Measurements from ENCODE around the gene PXDN. TPM values are rescaled to one million over a fixed set of nuclear protein-coding genes. Genes with fewer than 3 reads are reported as not detected.

PXDN gene
- total and polyA plus RNA-seq, 2 of the 13 experiments (the other 11 are each of a cell fraction or from before 2014, with no cell fraction given) = not detected

GRCh38 chr2:1603059-1603458 lies 141.3 kb downstream of the PXDN start:
- FAIRE-seq (no peak), ATAC-seq (no peak), DNase-seq (ENCODE audit: low spot score) (no peak)
- ChIA-PET POLR2A (no interaction called here), CTCF (ENCODE audit: low intra/inter-chr PET ratio, low total read pairs) (no interaction called here)
- Histone ChIP-seq H3K36me3 (replicated peaks in 1 of 2; ENCODE audit: control insufficient read depth in 1 of 2, insufficient read depth in 2 of 2, low read length in 2 of 2) (no peaks in the 10 kb centered on the region), H3K4me2 (ENCODE audit: low read depth, low read length) (no peak overlapping the region), H3K27me3 (ENCODE audit: control insufficient read depth in 1 of 2, insufficient read depth in 2 of 2, low read length in 2 of 2) (peaks cover 4 to 38% of the 10 kb centered on the region in 2 experiments; a peak in 4 of 5 replicates), H3K79me2 (ENCODE audit: insufficient read depth, low read length) (no peaks in the 10 kb centered on the region), H3K27ac (ENCODE audit: extremely low read length, insufficient read depth, low read length) (no peak overlapping the region), H3K9me3 (ENCODE audit: low read length) (no peaks in the 10 kb centered on the region), H2AFZ (ENCODE audit: low read length) (no peak overlapping the region), H4K20me1 (ENCODE audit: insufficient read depth, low read length) (no peaks in the 10 kb centered on the region), H3K9ac (ENCODE audit: insufficient read depth, low read depth, low read length) (no peak overlapping the region), H3K4me1 (ENCODE audit: insufficient read depth, low read length) (peaks cover 19% of the 10 kb centered on the region), H3K4me3 (replicated peaks in 1 of 3; ENCODE audit: insufficient read depth in 1 of 3, low read depth in 2 of 3, low read length in 3 of 3) (no peak overlapping the region)
- 76% methylated on average over 15 of the region's 15 CpGs for WGBS (ENCODE audit: low lambda C conversion rate)
- intact Hi-C loops (cut with micrococcal nuclease; ENCODE audit: unreplicated experiment) (no loop called here), in situ Hi-C loops (cut with HindIII; ENCODE audit: extremely low pct_ligation_motif_present, low pct_unique_long_range_greater_than_20kb) (no loop called here)
- no TSS peak for BruUV-seq (replicated peaks)
- TF ChIP-seq TERF1 (CRISPR knock-in tag; IDR thresholded peaks at IDR 0.05) = no peak
- no peak for TF ChIP-seq MAZ (IDR thresholded peaks at IDR 0.05; ENCODE audit: borderline replicate concordance, low read depth, low read length)
- no peak for TF ChIP-seq MAZ (CRISPR knock-in tag; IDR thresholded peaks at IDR 0.05; ENCODE audit: low read depth)
- TF ChIP-seq GPN1 (CRISPR knock-in tag; IDR thresholded peaks at IDR 0.05; ENCODE audit: borderline replicate concordance) = no peak
- no peak for TF ChIP-seq ZFP41 (CRISPR knock-in tag; IDR thresholded peaks at IDR 0.05; ENCODE audit: borderline replicate concordance)
- no peak for TF ChIP-seq KDM5A (IDR thresholded peaks at IDR 0.05; ENCODE audit: borderline replicate concordance, low read length)
- TF ChIP-seq PBX3 (CRISPR knock-in tag; IDR thresholded peaks at IDR 0.05; ENCODE audit: borderline replicate concordance) = no peak
- TF ChIP-seq HBP1 (CRISPR knock-in tag; IDR thresholded peaks at IDR 0.05; ENCODE audit: low read depth) = no peak
- no peak for TF ChIP-seq TOPORS (CRISPR knock-in tag; IDR thresholded peaks at IDR 0.05)
- TF ChIP-seq ZNF205 (CRISPR knock-in tag; IDR thresholded peaks at IDR 0.05) = no peak
- no peak for TF ChIP-seq KIAA2018 (CRISPR knock-in tag; IDR thresholded peaks at IDR 0.05; ENCODE audit: borderline replicate concordance)
